ENCODE data around the gene IDH2. TPM values are rescaled to one million over a fixed set of nuclear protein-coding genes. Genes with fewer than 3 reads are reported as not detected.

Gene IDH2
- total RNA-seq, 4 donors from 2014 or later = 15.7 to 41.4 (median 20.3) TPM

- TF ChIP-seq POLR2A (IDR thresholded peaks at IDR 0.05) (no peak), EP300 (IDR thresholded peaks at IDR 0.05) (no peak), CTCF (IDR thresholded peaks at IDR 0.05) (no peak)
- Histone ChIP-seq H3K36me3 (no peaks in the 10 kb centered on the region), H3K4me3 (no peak overlapping the region), H3K9me3 (no peaks in the 10 kb centered on the region), H3K27me3 (no peaks in the 10 kb centered on the region), H3K27ac (no peak overlapping the region), H3K4me1 (peaks cover 0 to 2% (median under 1%) of the 10 kb centered on the region in 4 donors)
- 89 to 91% methylated on average over 11 of the region's 11 CpGs for WGBS, 2 donors
- DNase-seq (ENCODE audit: low spot score in 2 of 2) = no peak
These were observed 36.0 kb upstream of the IDH2 start for GRCh38 chr15:90138071-90138833.

GRCh38 chr15:90132437-90132836 is 30.2 kb upstream of the IDH2 start:
- TF ChIP-seq EP300 (IDR thresholded peaks at IDR 0.05) (no peak), POLR2A (IDR thresholded peaks at IDR 0.05) (no peak), CTCF (IDR thresholded peaks at IDR 0.05) (no peak)
- 91 to 92% methylated on average over 5 of the region's 5 CpGs for WGBS, 2 donors
- Histone ChIP-seq H3K9me3 (no peaks in the 10 kb centered on the region), H3K4me1 (no peaks in the 10 kb centered on the region), H3K27me3 (no peaks in the 10 kb centered on the region), H3K27ac (no peak overlapping the region), H3K36me3 (no peaks in the 10 kb centered on the region), H3K4me3 (no peak overlapping the region)
- DNase-seq (ENCODE audit: low spot score in 2 of 2) = no peak

GRCh38 chr15:90131848-90132247 is 29.6 kb upstream of the IDH2 start:
- Histone ChIP-seq H3K4me1 (no peaks in the 10 kb centered on the region), H3K9me3 (no peaks in the 10 kb centered on the region), H3K4me3 (no peak overlapping the region), H3K36me3 (no peaks in the 10 kb centered on the region), H3K27me3 (no peaks in the 10 kb centered on the region), H3K27ac (no peak overlapping the region)
- DNase-seq (ENCODE audit: low spot score in 2 of 2) = no peak
- TF ChIP-seq EP300 (IDR thresholded peaks at IDR 0.05) (no peak), POLR2A (IDR thresholded peaks at IDR 0.05) (no peak), CTCF (IDR thresholded peaks at IDR 0.05) (no peak)
- WGBS, 2 donors = 91 to 95% methylated on average over 2 of the region's 2 CpGs

- H3K27ac ChIP-seq = no peak overlapping the region
- 92 to 94% methylated on average over 8 of the region's 8 CpGs for WGBS, 2 donors
- no peaks in the 10 kb centered on the region for H3K9me3 ChIP-seq
- no peak for TF ChIP-seq POLR2A (IDR thresholded peaks at IDR 0.05)
- no peak for TF ChIP-seq CTCF (IDR thresholded peaks at IDR 0.05)
- no peak for TF ChIP-seq EP300 (IDR thresholded peaks at IDR 0.05)
- no peak for DNase-seq (ENCODE audit: low spot score in 2 of 2)
- H3K4me3 ChIP-seq = no peak overlapping the region
- H3K27me3 ChIP-seq = no peaks in the 10 kb centered on the region
- no peaks in the 10 kb centered on the region for H3K4me1 ChIP-seq
- H3K36me3 ChIP-seq = no peaks in the 10 kb centered on the region
These were observed 28.0 kb upstream of the IDH2 start for GRCh38 chr15:90130291-90130690.

GRCh38 chr15:90126596-90127435 is 24.5 kb upstream of the IDH2 start:
- DNase-seq (ENCODE audit: low spot score in 2 of 2) = no peak
- no peaks in the 10 kb centered on the region for H3K36me3 ChIP-seq
- H3K4me3 ChIP-seq = no peak overlapping the region
- H3K9me3 ChIP-seq = no peaks in the 10 kb centered on the region
- no peak for TF ChIP-seq CTCF (IDR thresholded peaks at IDR 0.05)
- no peak for TF ChIP-seq POLR2A (IDR thresholded peaks at IDR 0.05)
- TF ChIP-seq EP300 (IDR thresholded peaks at IDR 0.05) = no peak
- no peak overlapping the region for H3K27ac ChIP-seq
- WGBS, 2 donors = 15 to 19% methylated on average over 10 of the region's 10 CpGs
- no peaks in the 10 kb centered on the region for H3K27me3 ChIP-seq
- no peaks in the 10 kb centered on the region for H3K4me1 ChIP-seq

All from tibial nerve (tissue), 4 donors.